IPS DF 4.7 (cell line): ENCODE measurements around the gene SEL1L3.

Experiments
- DNase-seq: peaks from one replicate; pipeline ENCODE4 v3.0.0-alpha.2; 2013; ENCODE audit warnings: low spot score; ENCODE audit errors: extremely low read depth

Gene SEL1L3

GRCh38 chr4:25856756-25857155 is 6.0 kb downstream of the SEL1L3 start:
- no peak for DNase-seq

- DNase-seq: no peak
Measured at GRCh38 chr4:25852103-25852502, 10.7 kb downstream of the SEL1L3 start.

GRCh38 chr4:25847329-25847728 is 15.5 kb downstream of the SEL1L3 start:
- no peak for DNase-seq

- no peak for DNase-seq
Measured at GRCh38 chr4:25845841-25846653, 16.7 kb downstream of the SEL1L3 start.

GRCh38 chr4:25844961-25845712 is 17.7 kb downstream of the SEL1L3 start:
- DNase-seq: no peak

GRCh38 chr4:25843340-25844097 is 19.3 kb downstream of the SEL1L3 start:
- DNase-seq: no peak

- DNase-seq: no peak
Measured at GRCh38 chr4:25842229-25842845, 20.5 kb downstream of the SEL1L3 start.

GRCh38 chr4:25839687-25840086 is 23.1 kb downstream of the SEL1L3 start:
- DNase-seq: no peak

GRCh38 chr4:25839233-25839632 is 23.6 kb downstream of the SEL1L3 start:
- DNase-seq: no peak

- no peak for DNase-seq
Measured at GRCh38 chr4:25838526-25838925, 24.3 kb downstream of the SEL1L3 start.

GRCh38 chr4:25837107-25837506 is 25.7 kb downstream of the SEL1L3 start:
- no peak for DNase-seq

- DNase-seq: no peak
Measured at GRCh38 chr4:25835384-25835783, 27.4 kb downstream of the SEL1L3 start.

GRCh38 chr4:25834411-25835107 is 28.2 kb downstream of the SEL1L3 start:
- DNase-seq: no peak

- no peak for DNase-seq
Measured at GRCh38 chr4:25830548-25830947, 32.2 kb downstream of the SEL1L3 start.

- no peak for DNase-seq
Measured at GRCh38 chr4:25827897-25828296, 34.9 kb downstream of the SEL1L3 start.

GRCh38 chr4:25827373-25827772 is 35.4 kb downstream of the SEL1L3 start:
- DNase-seq: no peak

- no peak for DNase-seq
Measured at GRCh38 chr4:25826074-25826752, 36.6 kb downstream of the SEL1L3 start.

GRCh38 chr4:25823632-25824031 is 39.2 kb downstream of the SEL1L3 start:
- DNase-seq: no peak

- DNase-seq: no peak
Measured at GRCh38 chr4:25821899-25822298, 40.9 kb downstream of the SEL1L3 start.

- DNase-seq: no peak
Measured at GRCh38 chr4:25821267-25821666, 41.5 kb downstream of the SEL1L3 start.
